Lower leg skin (tissue), 4 donors: Measurements from ENCODE around the gene USB1. TPM values are rescaled to one million over a fixed set of nuclear protein-coding genes. Genes with fewer than 3 reads are reported as not detected.

Experiments used
- DNase-seq, 2 donors: peaks; one replicate each; pipeline ENCODE4 v3.0.0-alpha.2; 2019; ENCODE audit warnings: low spot score in 2 of 2
- H3K4me3 ChIP-seq: fragments of 200-600 bp; sonication (generic); 2 replicates; pipeline ENCODE4 v1.5.1; 2017; ENCODE audit warnings: mild to moderate bottlenecking, low read depth; ENCODE audit not compliant: poor library complexity, severe bottlenecking
- CTCF ChIP-seq, 3 donors: fragments of 450-650 bp; IDR thresholded peaks; one replicate each; pipeline ENCODE4 v1.5.1; 2016; ENCODE audit warnings: antibody characterized with exemption in 3 of 3, mild to moderate bottlenecking in 3 of 3, moderate library complexity in 2 of 3
- POLR2A ChIP-seq, 2 donors: fragments of 450-650 bp; IDR thresholded peaks; one replicate each; pipeline ENCODE4 v1.6.1; 2016 to 2017; ENCODE audit warnings: antibody characterized with exemption in 2 of 2, mild to moderate bottlenecking in 1 of 2, moderate library complexity in 1 of 2
- WGBS, 2 donors: methylation state at CpG; one replicate each; pipeline ENCODE4 v1.1.5; 2018; 5-methylcytosine and 5-hydroxymethylcytosine counted together
- intact Hi-C: fragments of 100-400 bp; cut with DNase I; formaldehyde crosslinking; loops from one replicate; pipeline ENCODE4 v1.15.0; 2023; ENCODE audit warnings: low total_unique reads
- total RNA-seq, 4 donors: library from RNA; depleted of rRNA; stranded (reverse); fragments of >200 nt; gene quantifications; one replicate each; pipeline ENCODE4 v1.1.0, GENCODE V29; 2016

Gene USB1
- total RNA-seq, 4 donors from 2014 or later = 13.3 to 34.2 (median 23.3) TPM

- intact Hi-C loops = no loop called here
- no peak for DNase-seq
- TF ChIP-seq POLR2A (IDR thresholded peaks at IDR 0.05) (no peak), CTCF (IDR thresholded peaks at IDR 0.05) (no peak)
- H3K4me3 ChIP-seq = no peak overlapping the region
- WGBS, 2 donors = 73 to 75% methylated on average over 13 to 14 of the region's 14 CpGs
These were observed 30.0 kb downstream of the USB1 start for GRCh38 chr16:58031016-58031800.

- TF ChIP-seq CTCF (IDR thresholded peaks at IDR 0.05) = no peak
- no peak for TF ChIP-seq POLR2A (IDR thresholded peaks at IDR 0.05)
- intact Hi-C loops = no loop called here
- no peak overlapping the region for H3K4me3 ChIP-seq
- no peak for DNase-seq
- WGBS, 2 donors = 53 to 55% methylated on average over 5 to 15 of the region's 15 CpGs
These were observed 31.6 kb downstream of the USB1 start for GRCh38 chr16:58032710-58033293.

GRCh38 chr16:58034128-58034685, 33.0 kb downstream of the USB1 start:
- no peak overlapping the region for H3K4me3 ChIP-seq
- TF ChIP-seq POLR2A (IDR thresholded peaks at IDR 0.05) (no peak), CTCF (IDR thresholded peaks at IDR 0.05) (no peak)
- no peak for DNase-seq
- 91 to 94% methylated on average over 14 of the region's 14 CpGs for WGBS, 2 donors
- intact Hi-C loops = no loop called here

GRCh38 chr16:58034774-58035173, 33.6 kb downstream of the USB1 start:
- DNase-seq = no peak
- TF ChIP-seq POLR2A (IDR thresholded peaks at IDR 0.05) (no peak), CTCF (IDR thresholded peaks at IDR 0.05) (no peak)
- intact Hi-C loops = no loop called here
- no peak overlapping the region for H3K4me3 ChIP-seq
- WGBS, 2 donors = 82 to 87% methylated on average over 11 of the region's 11 CpGs

- TF ChIP-seq CTCF (IDR thresholded peaks at IDR 0.05) (no peak), POLR2A (IDR thresholded peaks at IDR 0.05) (no peak)
- intact Hi-C loops = no loop called here
These were observed 34.4 kb downstream of the USB1 start for GRCh38 chr16:58035356-58036170.

More at GRCh38 chr16:58035356-58036170, 34.4 kb downstream of the USB1 start:
- no peak for DNase-seq
- WGBS, 2 donors = 86 to 89% methylated on average over 13 of the region's 14 CpGs
- no peak overlapping the region for H3K4me3 ChIP-seq
